Measurements from ENCODE around the gene TAF11L7.
"Not testable (repeated sequence)": the region's sequence is repeated elsewhere in the genome, so short reads cannot be mapped to it uniquely, and the experiment has no call there.

TAF11L7 gene

DNA sequence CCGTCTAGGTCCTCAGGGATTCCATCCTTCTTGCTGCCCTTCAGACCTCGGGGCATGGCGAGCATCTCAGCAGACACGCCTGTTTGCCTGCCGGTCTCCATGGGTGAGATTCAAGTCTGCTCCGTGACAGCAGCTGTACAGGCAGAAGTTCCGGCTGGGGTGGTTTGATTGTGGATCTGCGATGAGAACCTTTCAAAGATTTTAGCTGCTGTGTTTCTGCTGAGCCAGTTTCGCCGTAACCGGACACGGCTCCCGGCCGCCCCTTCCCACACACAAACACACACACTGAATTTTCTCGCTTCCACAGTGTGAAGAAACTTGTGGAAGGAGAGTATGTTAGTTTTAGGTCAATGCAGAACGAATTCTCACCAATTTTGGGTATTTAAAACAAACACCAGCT, at the start of gene TAF11L7:
Gene TAF11L7, minus strand, starts transcription at position 101 of the 400 bp plus-strand sequence.
- not testable (repeated sequence) for DNase-seq

DNA sequence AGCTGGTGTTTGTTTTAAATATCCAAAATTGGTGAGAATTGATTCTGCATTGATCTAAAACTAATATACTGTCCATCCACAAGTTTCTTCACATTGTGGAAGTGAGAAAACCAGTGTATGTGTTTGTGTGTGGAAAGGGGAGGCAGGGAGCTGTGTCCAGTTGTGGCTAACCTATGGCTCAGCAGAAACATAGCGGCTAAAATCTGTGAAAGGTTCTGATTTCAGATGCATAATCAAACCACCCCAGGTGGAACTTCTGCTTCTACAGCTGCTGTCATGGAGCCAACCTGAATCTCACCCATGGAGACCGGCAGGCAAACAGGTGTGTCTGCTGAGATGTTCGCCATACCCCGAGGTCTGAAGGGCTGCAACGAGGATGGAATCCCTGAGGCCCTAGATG, 48.6 kb upstream of the TAF11L7 start, which contains the start of gene TAF11L14:
Gene TAF11L14, plus strand, starts transcription at position 301 of the 400 bp plus-strand sequence.
- DNase-seq = no peak

DNA sequence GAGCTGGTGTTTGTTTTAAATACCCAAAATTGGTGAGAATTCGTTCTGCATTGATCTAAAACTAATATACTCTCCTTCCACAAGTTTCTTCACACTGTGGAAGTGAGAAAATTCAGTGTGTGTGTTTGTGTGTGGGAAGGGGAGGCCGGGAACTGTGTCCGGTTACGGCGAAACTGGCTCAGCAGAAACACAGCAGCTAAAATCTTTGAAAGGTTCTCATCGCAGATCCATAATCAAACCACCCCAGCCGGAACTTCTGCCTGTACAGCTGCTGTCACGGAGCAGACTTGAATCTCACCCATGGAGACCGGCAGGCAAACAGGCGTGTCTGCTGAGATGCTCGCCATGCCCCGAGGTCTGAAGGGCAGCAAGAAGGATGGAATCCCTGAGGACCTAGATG, 46.2 kb upstream of the TAF11L7 start, which contains the start of gene TAF11L13:
Gene TAF11L13, plus strand, starts transcription at position 301 of the 400 bp plus-strand sequence.
- not testable (repeated sequence) for DNase-seq

DNA sequence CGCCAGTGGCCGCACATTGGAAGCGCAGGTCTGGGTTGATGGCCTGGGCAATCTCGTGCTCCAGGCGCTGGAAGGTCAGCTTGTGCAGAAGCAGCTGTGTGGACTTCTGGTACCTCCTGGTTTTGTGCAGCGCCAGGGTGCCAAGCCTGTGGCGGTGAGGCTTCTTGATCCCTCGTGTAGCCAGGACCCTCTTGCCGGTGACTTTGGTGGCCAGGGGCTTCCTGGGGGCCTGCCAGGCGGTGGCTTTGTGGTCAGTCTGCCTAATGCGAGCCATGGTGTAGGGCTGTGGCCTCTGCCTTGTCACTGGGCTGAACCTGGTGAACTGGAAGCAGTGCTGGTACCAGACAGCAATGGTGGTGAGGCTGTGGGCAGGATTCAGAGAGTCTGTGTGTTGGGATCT, 40.1 kb upstream of the TAF11L7 start:
- no peak for DNase-seq

DNA sequence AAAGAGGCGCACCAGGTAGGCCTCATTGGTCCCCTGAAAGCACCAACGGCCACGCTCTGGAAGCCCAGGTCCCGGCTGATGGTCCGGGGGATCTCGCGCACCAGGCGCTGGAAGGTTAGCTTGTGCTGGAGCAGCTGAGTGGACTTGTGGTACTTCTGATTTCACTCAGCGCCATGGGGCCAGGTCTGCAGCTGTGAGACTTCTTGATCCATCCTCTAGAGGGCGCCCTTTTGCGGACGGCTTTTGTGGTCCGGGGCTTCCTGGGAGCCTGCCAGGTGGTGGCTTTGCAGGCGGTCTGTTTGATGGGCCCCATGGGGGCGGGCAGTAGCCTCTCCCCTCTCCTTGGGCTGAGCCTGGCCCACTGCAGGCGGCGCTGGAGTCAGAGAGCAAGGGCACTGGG, 35.1 kb upstream of the TAF11L7 start:
- no peak for DNase-seq

DNA sequence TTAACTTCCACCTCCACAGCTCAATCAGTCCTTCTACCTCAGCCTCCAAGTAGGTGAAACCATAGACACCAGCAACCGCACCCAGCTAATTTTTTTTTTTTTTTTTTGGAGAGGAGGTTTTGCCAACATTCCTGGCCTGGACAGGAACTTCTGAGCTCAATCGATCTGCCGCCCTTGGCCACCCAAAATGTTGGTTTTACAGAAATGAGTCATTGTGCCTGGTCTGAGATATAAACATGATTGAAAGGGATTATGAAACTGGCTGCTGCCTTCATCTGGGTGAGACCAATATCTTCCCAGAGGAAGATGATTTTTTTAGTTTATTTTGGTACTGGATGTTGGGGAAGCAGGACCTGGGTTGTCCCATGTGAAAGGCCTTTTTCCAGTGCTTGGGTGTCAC, 33.8 kb upstream of the TAF11L7 start:
- DNase-seq = no peak

DNA sequence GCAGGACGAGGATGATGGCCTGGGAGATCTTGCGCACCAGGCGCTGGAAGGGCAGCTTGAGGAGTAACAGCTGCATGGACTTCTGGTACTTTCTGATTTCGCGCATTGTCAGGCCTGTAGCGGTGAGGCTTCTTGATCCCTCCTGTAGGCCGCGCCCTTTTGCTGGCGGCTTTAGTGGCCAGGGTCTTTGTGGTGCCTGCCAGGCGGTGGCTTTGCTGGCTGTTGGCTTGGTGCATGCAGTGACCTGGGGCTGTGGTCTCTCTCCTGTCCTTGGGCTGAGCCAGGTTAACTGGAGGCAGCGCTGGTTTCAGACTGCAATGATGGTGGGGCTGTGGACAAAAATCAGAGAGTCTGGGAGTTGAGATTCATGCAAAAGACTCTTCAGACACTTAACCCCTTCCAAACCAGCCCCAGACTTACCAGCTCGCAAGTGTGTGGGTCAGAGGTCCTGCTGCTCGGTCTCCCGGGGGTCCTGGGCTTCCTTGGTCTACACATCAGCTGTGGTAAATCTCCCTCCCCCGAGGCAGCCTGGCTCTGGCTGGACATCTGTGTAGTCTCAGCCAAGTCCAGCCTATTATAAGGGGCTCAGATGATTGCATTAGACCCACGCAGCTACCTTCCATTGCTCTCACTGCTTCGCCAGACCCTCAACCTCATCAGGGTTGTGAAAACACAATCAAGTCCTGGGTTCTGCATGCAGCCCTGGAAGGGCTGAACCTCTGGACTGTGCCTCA, 29.5 kb upstream of the TAF11L7 start:
- no peak for DNase-seq

DNA sequence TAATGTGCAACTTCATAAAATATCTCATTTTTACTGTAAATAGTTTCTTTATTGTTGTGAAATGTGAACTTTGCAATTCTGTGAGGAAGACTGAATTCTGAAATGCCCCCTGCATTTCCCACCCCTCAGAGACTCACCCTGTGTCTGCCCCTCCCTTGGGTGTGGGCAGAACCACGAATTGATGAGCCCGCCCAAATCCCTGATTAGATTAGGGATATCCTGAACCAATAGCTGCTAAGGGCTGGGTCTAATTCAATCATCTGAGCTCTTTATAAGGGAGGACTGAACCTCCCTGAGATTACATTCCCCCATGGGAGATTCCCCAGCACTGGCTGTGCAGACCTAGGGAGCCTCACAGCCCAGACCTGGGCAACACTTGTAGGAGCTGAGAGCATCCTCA, 24.5 kb upstream of the TAF11L7 start, which contains the start of gene TAF11L12:
Gene TAF11L12, plus strand, starts transcription at position 301 of the 400 bp plus-strand sequence.
- not testable (repeated sequence) for DNase-seq

DNA sequence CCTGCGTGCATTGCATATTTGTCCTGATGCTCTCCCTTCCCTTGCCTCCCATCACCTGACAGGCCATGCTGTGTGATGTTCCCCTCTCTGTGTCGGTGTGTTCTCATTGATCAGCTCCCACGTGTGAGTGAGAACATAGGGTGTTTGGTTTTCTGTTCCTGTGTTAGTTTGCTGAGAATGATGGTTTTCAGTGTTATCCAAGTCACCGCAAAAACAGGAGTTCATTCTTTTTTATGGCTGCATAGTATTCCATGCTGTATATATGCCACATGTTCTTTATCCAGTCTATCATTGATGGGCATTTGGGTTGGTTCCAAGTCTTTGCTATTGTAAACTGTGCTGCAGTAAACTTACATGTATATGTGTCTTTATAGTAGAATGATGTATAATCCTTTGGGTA, 21.9 kb upstream of the TAF11L7 start:
- DNase-seq = not testable (repeated sequence)

DNA sequence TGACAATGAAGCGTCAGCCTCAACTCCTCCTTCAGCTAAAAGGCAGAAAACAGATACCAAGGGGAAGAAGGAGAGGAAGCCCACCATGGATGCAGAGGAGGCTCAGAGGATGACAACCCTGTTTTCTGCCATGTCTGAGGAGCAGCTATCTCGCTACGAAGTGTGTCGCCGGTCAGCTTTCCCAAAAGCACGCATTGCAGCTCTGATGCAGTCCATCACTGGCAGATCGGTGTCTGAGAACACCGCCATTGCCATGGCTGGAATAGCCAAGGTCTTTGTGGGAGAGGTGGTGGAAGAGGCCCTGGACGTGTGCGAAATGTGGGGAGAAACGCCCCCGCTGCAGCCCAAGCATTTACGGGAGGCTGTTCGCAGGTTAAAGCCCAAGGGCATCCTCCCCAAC, 19.4 kb upstream of the TAF11L7 start:
- DNase-seq = no peak

DNA sequence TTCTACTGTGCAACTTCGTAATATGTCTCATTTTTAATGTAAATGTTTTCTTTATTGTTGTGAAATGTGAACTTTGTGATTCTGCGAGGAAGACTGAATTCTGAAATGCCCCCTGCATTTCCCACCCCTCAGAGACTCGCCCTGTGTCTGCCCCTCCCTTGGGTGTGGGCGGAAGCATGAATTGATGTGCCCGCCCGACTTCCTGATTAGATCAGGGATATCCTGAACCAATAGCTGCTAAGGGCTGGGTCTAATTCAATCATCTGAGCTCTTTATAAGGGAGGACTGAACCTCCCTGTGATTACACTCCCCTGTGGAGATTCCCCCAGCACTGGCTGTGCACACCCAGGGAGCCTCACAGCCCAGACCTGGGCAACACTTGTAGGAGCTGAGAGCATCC, 18.3 kb upstream of the TAF11L7 start, which contains the start of gene TAF11L11:
Gene TAF11L11, plus strand, starts transcription at position 304 of the 400 bp plus-strand sequence.
- not testable (repeated sequence) for DNase-seq

DNA sequence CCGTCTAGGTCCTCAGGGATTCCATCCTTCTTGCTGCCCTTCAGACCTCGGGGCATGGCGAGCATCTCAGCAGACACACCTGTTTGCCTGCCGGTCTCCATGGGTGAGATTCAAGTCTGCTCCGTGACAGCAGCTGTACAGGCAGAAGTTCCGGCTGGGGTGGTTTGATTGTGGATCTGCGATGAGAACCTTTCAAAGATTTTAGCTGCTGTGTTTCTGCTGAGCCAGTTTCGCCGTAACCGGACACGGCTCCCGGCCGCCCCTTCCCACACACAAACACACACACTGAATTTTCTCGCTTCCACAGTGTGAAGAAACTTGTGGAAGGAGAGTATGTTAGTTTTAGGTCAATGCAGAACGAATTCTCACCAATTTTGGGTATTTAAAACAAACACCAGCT, 12.2 kb upstream of the TAF11L7 start, which contains the start of gene TAF11L10:
Gene TAF11L10, minus strand, starts transcription at position 101 of the 400 bp plus-strand sequence.
- not testable (repeated sequence) for DNase-seq

DNA sequence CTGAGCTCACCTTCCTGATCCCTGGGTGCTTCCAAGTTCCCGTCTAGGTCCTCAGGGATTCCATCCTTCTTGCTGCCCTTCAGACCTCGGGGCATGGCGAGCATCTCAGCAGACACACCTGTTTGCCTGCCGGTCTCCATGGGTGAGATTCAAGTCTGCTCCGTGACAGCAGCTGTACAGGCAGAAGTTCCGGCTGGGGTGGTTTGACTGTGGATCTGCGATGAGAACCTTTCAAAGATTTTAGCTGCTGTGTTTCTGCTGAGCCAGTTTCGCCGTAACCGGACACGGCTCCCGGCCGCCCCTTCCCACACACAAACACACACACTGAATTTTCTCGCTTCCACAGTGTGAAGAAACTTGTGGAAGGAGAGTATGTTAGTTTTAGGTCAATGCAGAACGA, 8.7 kb upstream of the TAF11L7 start, which contains the start of gene TAF11L9:
Gene TAF11L9, minus strand, starts transcription at position 140 of the 400 bp plus-strand sequence.
- DNase-seq = not testable (repeated sequence)

DNA sequence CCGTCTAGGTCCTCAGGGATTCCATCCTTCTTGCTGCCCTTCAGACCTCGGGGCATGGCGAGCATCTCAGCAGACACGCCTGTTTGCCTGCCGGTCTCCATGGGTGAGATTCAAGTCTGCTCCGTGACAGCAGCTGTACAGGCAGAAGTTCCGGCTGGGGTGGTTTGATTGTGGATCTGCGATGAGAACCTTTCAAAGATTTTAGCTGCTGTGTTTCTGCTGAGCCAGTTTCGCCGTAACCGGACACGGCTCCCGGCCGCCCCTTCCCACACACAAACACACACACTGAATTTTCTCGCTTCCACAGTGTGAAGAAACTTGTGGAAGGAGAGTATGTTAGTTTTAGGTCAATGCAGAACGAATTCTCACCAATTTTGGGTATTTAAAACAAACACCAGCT, 5.3 kb upstream of the TAF11L7 start, which contains the start of gene TAF11L8:
Gene TAF11L8, minus strand, starts transcription at position 101 of the 400 bp plus-strand sequence.
- DNase-seq = not testable (repeated sequence)

All from activated naive CD4-positive, alpha-beta T cell (primary cell).